GM19328 (cell line): ENCODE data around the gene PRR23E.

Source experiments
- ATAC-seq: cut with Tn5 transposase; IDR thresholded peaks from one replicate; pipeline ENCODE4 v1.9.1; 2021; ENCODE audit warnings: mild to moderate bottlenecking, moderate library complexity; ENCODE audit not compliant: unreplicated experiment

The PRR23E gene

DNA sequence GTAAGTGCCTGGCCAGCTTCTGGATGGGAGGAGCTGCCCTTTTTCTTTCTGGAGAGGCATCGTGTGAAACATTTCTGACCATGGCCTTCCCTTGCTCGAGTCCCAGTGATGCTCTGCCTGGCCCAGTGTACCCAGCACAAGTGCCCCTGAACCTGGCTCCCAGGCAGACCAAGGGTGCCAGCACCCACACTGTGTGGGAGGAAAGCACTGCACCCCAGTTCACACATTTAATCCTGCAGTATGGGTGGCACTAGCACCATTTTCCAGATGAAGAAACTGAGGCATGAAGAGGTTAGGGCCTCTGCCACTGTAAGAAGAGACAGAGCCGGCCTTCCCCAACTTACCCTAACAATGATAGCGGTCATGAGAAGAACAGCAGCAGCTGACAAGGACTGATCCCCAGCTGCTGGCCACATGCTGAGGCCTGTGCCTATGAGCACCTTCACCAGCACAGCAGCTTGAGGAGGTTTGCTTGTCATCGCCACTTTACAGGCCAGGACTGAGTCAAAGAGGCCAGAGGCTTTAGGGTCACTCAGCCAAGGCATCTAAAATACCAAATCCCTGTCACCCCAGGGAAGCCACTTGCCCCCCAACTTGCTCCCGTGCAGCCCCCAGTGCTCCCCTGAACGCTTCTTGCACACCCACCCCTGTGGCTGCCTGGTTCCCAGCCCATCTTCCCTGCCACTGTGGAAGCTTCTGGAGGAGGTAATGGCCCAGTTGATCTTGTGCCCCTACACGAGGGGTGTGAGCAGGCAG, 15.0 kb downstream of the PRR23E start:
- no peak for ATAC-seq

DNA sequence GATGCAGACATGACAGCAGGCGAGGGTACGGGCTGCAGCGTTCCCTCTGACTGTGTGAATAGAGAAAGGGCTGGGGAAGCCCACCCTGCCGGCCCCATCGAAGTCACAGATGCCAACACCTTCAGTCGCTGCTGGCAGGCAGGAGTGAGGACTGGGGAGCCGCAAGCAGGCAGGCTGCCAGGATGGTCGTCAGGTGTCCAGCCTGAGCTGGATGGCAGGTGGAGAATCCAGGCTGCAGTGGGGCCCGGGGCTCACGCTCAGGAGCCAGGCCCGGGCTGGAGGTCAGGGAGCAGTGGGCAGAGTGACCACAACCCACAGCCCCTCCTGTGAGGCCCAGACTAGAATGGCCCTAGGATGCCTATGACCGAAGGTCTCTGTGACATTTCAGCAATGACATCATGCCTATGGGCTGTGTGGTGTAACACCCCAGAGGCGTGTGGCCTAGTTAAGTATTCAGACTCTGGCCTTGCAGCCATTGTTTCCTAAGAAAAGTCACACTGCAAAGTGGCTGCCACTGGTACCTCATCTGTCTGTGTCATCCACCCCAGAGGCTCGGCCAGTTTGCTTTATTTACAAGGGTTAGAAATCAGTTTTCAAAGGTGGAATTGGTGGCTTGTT, 15.7 kb downstream of the PRR23E start:
- no peak for ATAC-seq

- ATAC-seq: no peak
Observed at GRCh38 chr3:127209155-127209839, 16.4 kb downstream of the PRR23E start.

GRCh38 chr3:127209840-127210653, 17.1 kb downstream of the PRR23E start:
- ATAC-seq: no peak

DNA sequence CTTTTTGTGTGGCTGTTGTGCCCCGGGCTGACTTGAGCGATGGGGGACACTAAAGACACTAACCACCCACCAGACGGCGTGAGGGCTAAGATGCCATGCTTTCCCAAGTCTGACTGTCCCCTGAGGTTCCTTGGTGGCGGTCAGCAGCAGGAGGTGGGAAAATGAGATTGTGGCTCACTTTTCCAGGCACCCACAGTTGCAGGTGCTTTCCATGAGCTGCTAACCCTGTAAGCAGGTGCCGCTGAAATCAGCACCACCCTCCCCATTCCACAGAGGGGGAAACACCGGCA, 17.7 kb downstream of the PRR23E start:
- ATAC-seq: no peak

GRCh38 chr3:127211118-127212060, 18.5 kb downstream of the PRR23E start:
- ATAC-seq: no peak

DNA sequence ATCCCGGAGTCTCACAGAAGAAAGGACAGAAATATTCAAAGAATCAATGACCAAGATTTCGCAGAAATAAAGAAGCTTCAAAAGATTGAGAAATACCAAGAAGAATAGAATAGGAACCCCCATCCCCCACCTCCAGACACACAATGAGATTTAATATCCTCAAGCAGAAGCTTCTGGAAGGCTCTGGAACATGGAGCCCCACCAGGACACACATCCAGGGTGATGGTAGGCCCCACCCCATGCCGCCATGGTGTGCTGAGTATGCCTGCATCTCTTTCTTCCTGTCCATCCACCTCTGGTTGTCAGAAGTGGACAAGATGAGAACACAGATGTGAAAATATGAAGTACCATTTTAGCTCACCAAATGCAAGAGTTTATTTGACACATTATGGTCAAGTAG, 19.3 kb downstream of the PRR23E start:
- no peak for ATAC-seq

GRCh38 chr3:127212711-127213110, 19.8 kb downstream of the PRR23E start:
- no peak for ATAC-seq

- no peak for ATAC-seq
Observed at GRCh38 chr3:127213381-127213918, 20.5 kb downstream of the PRR23E start.

- ATAC-seq: no peak
Observed at GRCh38 chr3:127214975-127215374, 22.0 kb downstream of the PRR23E start.

- ATAC-seq: no peak
Observed at GRCh38 chr3:127215714-127216414, 22.9 kb downstream of the PRR23E start.

GRCh38 chr3:127216415-127217261, 23.7 kb downstream of the PRR23E start:
- no peak for ATAC-seq

DNA sequence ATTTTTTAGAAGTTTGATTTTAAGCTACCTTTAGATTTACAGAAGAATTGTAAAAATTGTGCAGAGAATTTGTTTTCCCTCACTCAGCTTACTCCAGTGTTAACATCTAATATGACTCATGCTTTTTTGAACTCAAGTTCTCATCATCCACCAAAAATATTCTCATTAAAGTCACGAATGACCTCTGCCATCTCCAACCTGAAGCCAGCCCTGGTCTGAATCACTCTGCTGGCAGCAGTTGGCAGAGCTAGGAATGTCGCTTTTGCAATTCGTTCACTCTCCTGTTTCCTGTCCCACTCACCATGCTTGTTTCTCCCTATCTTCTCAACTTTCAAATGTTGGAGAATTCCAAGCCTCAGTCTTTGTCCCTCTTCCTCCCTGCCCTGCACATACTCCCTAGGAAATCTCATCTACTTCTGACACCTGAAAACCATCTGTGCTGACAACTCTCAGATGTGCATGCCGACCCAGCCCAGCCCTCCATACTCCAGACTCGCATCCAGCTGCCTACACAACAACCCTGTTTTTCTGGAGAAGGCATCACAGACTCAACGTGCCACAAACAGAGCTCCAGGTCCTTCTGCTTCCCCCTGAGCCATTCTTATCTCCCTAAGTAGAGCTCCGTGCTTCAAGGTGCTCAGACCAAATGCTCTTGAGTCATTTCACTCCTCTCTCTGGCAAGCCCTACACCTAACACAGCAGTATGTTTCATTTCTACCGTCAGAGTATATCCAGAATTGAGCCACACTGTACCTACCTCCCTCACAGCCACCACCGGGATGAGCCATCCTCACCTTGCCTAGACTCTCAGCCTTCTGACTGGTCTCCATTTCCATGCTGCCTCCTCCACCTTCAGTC, 24.9 kb downstream of the PRR23E start:
- no peak for ATAC-seq

DNA sequence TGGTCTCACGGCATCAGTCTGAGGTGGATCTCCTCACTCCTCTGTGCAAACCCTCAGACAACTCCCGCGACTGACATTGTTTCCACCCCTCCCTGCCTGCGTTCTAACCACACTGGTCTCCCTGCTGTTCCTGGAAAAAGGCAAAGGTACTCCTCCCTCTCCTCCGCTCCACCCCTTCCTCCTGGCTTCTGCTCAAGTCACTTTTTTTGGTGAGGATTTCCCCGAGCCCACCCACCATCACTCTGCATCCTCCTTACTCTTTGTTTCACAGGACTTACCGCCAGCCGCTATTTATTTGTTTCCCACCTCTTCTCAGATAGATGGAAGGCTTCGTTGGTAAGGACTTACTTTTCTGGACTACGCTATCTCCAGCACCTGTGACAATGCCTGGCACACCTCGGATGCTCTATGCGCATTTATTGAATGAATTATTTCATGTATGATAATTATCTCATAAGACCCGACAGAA, 25.6 kb downstream of the PRR23E start:
- ATAC-seq: no peak

GRCh38 chr3:127220497-127220896, 27.6 kb downstream of the PRR23E start:
- no peak for ATAC-seq

- ATAC-seq: no peak
Observed at GRCh38 chr3:127221037-127221436, 28.1 kb downstream of the PRR23E start.

- no peak for ATAC-seq
Observed at GRCh38 chr3:127221446-127222035, 28.6 kb downstream of the PRR23E start.
